Liver (tissue), 3 donors: Measurements from ENCODE around the gene INPP4B.

Experiments used
- GABPA ChIP-seq, 2 donors: IDR thresholded peaks in 1 of 2; conservative IDR thresholded peaks in 1 of 2; 2 replicates each; pipeline ENCODE4 v1.6.1; 2016; ENCODE audit warnings: antibody characterized with exemption in 2 of 2, mild to moderate bottlenecking in 1 of 2, moderate library complexity in 1 of 2
- JUND ChIP-seq, 2 donors: IDR thresholded peaks; 2 replicates each; pipeline ENCODE4 v1.6.1; 2016; ENCODE audit warnings: antibody characterized with exemption in 2 of 2
- RXRA ChIP-seq, 2 donors: IDR thresholded peaks; 2 replicates each; pipeline ENCODE4 v1.6.1; 2017 to 2018; ENCODE audit warnings: antibody characterized with exemption in 2 of 2, mild to moderate bottlenecking in 1 of 2
- SP1 ChIP-seq: IDR thresholded peaks from 2 replicates; pipeline ENCODE4 v1.6.1; 2018; ENCODE audit warnings: antibody characterized with exemption, mild to moderate bottlenecking
- YY1 ChIP-seq: IDR thresholded peaks from 2 replicates; pipeline ENCODE4 v1.6.1; 2016; ENCODE audit warnings: antibody characterized with exemption, mild to moderate bottlenecking
- TF ChIP-seq, protein P1 (sequence below): IDR thresholded peaks from 2 replicates; pipeline ENCODE4 v1.6.1; 2016; ENCODE audit warnings: antibody characterized with exemption
- TF ChIP-seq, protein P2 (sequence below): fragments of 150-350 bp; IDR thresholded peaks from 2 replicates; pipeline ENCODE4 v1.5.1; 2017; ENCODE audit warnings: improper control_type of control experiment, low read depth, low read length; ENCODE audit not compliant: missing input control
- TF ChIP-seq, protein P3 (sequence below): IDR thresholded peaks from 2 replicates; pipeline ENCODE4 v1.6.1; 2016; ENCODE audit warnings: antibody characterized with exemption
- donor health status: healthy.
- donor health status: healthy.

DNA sequence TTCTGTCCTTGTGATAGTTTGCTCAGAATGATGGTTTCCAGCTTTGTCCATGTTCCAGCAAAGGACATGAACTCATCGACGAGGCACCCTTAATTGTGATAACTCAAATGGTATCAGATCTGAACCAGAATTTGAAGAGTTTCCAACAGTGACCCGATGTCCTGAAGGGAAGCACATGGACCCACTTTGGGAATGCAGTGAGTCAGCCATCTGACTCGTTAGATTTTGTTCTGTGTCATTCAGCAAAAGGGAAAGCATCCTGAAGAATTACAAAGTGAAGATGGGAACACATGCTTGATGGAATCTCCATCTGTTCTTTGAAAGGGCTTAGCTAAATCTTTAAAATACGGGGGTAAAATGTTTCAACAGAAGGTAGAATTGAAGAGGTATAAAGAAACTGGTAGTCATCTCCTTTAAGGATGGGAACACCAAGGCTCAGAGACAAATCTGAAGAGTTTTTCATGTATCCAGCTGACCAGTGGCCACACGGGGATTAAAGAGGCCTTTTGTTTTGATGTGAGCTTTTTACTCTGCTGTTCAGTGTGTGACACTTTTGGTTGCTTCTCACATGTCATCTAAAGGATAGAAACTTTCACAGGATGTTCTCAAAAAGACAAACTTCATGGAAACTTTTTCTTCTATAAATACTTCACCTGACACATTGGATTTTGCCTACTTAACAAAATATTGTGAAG, 393.8 kb downstream of the INPP4B start:
- TF ChIP-seq JUND (IDR thresholded peaks at IDR 0.05): no peak
- TF ChIP-seq, protein P1, sequence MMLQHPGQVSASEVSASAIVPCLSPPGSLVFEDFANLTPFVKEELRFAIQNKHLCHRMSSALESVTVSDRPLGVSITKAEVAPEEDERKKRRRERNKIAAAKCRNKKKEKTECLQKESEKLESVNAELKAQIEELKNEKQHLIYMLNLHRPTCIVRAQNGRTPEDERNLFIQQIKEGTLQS: no peak
- TF ChIP-seq, protein P2, sequence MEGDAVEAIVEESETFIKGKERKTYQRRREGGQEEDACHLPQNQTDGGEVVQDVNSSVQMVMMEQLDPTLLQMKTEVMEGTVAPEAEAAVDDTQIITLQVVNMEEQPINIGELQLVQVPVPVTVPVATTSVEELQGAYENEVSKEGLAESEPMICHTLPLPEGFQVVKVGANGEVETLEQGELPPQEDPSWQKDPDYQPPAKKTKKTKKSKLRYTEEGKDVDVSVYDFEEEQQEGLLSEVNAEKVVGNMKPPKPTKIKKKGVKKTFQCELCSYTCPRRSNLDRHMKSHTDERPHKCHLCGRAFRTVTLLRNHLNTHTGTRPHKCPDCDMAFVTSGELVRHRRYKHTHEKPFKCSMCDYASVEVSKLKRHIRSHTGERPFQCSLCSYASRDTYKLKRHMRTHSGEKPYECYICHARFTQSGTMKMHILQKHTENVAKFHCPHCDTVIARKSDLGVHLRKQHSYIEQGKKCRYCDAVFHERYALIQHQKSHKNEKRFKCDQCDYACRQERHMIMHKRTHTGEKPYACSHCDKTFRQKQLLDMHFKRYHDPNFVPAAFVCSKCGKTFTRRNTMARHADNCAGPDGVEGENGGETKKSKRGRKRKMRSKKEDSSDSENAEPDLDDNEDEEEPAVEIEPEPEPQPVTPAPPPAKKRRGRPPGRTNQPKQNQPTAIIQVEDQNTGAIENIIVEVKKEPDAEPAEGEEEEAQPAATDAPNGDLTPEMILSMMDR: no peak
- TF ChIP-seq, protein P3, sequence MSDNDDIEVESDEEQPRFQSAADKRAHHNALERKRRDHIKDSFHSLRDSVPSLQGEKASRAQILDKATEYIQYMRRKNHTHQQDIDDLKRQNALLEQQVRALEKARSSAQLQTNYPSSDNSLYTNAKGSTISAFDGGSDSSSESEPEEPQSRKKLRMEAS: no peak
- no peak for TF ChIP-seq SP1
- TF ChIP-seq RXRA (IDR thresholded peaks at IDR 0.05): no peak
- TF ChIP-seq GABPA (IDR thresholded peaks at IDR 0.05 in 1 of 2, conservative IDR thresholded peaks at IDR 0.05 in 1 of 2): no peak
- no peak for TF ChIP-seq YY1
